Ectodermal cell (in vitro differentiated cells): ENCODE data around the gene COX10.
"Not testable (repeated sequence)": the region's sequence is repeated elsewhere in the genome, so short reads cannot be mapped to it uniquely, and the experiment has no call there.

Source experiments
- H3K27ac ChIP-seq: 2 replicates; pipeline ENCODE4 v1.7.0; 2013; ENCODE audit warnings: mild to moderate bottlenecking, low read depth, low read length; ENCODE audit not compliant: insufficient read depth, poor library complexity, severe bottlenecking
- H3K27me3 ChIP-seq: 2 replicates; pipeline ENCODE4 v1.7.0; 2013; ENCODE audit warnings: mild to moderate bottlenecking, low read length; ENCODE audit not compliant: insufficient read depth, control insufficient read depth, poor library complexity, severe bottlenecking
- H3K36me3 ChIP-seq: one replicate; pipeline ENCODE4 v1.7.0; 2013; ENCODE audit warnings: low read length; ENCODE audit not compliant: control insufficient read depth, insufficient read depth
- H3K4me1 ChIP-seq: one replicate; pipeline ENCODE4 v1.7.0; 2013; ENCODE audit warnings: low read length; ENCODE audit not compliant: control insufficient read depth, insufficient read depth
- H3K4me3 ChIP-seq: 2 replicates; pipeline ENCODE4 v1.7.0; 2013; ENCODE audit warnings: low read depth, low read length, control low read depth; ENCODE audit not compliant: insufficient read depth
- H3K9me3 ChIP-seq: 2 replicates; pipeline ENCODE4 v1.7.0; 2013; ENCODE audit warnings: mild to moderate bottlenecking, low read length, moderate library complexity; ENCODE audit not compliant: control insufficient read depth
- WGBS, 2 experiments: methylation state at CpG; one replicate each; pipeline ENCODE4 v1.1.7; 2013; ENCODE audit warnings: missing lambda C conversion rate in 2 of 2; 5-methylcytosine and 5-hydroxymethylcytosine counted together

Gene COX10

DNA sequence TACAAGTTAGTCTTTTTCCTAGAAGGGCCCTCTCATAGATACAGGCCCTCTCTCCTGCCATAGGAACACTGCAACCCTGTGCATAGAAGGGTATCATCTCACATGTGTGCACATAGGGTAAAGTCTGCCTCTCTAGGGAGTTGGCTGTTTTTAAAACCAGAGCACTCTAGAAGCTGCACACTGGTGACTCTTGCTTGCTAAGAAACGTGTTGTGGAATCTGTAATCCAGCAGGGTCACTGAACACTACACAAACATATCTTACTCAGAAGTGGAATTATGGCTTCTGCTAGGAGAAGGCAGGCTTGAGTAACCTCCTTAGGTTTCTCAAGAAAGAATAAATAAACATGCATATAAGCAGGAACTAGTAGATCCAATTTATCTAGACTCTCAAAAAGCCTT, 121.5 kb downstream of the COX10 start:
- H3K4me3 ChIP-seq, H3K27me3 ChIP-seq, H3K36me3 ChIP-seq, H3K9me3 ChIP-seq, H3K4me1 ChIP-seq, H3K27ac ChIP-seq: not testable (repeated sequence)
- 83% methylated on average over 1 of the region's 1 CpG for WGBS, 2 experiments

DNA sequence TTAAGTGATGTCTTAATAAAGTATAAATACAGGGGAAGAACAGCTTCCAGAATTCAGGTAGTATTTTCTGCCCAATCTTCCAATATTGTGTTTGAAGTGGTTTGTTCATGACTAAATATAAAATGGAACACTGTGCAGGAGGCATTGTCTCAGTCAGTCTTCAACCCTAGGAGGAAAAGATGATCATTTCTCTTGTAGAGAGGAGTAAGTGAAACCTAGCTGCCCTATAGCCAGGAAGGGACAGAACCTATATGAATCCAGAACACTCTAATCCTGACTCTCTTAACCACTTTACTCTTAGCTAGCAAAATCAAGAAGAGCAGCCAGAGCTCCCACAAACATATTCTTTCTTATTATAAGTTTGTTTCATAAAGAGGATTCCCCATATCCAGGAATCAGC, 122.2 kb downstream of the COX10 start:
- not testable (repeated sequence) for H3K27ac ChIP-seq, H3K36me3 ChIP-seq, H3K4me1 ChIP-seq, H3K9me3 ChIP-seq, H3K4me3 ChIP-seq, H3K27me3 ChIP-seq

- H3K27me3 ChIP-seq, H3K9me3 ChIP-seq, H3K4me1 ChIP-seq, H3K4me3 ChIP-seq, H3K27ac ChIP-seq, H3K36me3 ChIP-seq: not testable (repeated sequence)
- WGBS, 2 experiments = 87 to 88% methylated on average over 8 to 9 of the region's 11 CpGs
These were observed 122.7 kb downstream of the COX10 start for GRCh38 chr17:14192039-14192438.

DNA sequence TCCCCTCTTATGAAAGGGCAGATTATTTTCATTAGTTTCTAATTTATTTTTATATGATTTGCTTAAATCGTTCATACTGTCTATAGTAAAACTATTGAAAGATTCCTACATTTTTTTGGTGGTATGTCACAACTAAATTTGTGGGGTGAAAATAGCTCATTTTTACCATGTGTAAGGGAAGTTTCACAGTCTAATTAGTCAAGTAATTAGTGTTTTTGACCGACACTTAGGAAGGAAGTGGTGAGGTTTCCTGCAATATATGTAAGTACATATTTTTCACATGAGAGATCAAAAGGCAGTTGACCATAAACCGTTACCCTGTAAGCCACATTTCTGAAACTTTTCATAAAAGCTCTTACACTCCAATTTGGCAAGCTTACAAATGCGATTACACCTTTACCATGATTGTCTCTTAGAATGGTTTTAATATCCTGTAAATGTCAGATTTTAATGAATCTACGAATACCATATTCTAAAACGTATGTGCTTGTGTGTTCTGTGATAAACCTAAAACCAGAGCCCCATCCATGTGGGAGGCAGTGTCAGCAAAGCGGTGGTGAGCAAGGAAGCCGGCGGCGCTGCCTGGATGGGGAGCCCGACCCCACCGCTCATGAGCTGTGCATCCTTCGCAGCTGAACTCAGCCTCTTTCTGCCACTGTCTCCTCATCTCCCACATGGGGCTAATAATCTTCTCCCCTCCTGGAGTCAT, 123.5 kb downstream of the COX10 start:
- H3K4me3 ChIP-seq, H3K4me1 ChIP-seq, H3K27me3 ChIP-seq, H3K27ac ChIP-seq, H3K36me3 ChIP-seq, H3K9me3 ChIP-seq: not testable (repeated sequence)
- WGBS, 2 experiments = 99% methylated on average over 8 to 9 of the region's 13 CpGs

- Histone ChIP-seq H3K36me3 (no peaks in the 10 kb centered on the region), H3K9me3 (no peaks in the 10 kb centered on the region), H3K27me3 (no peaks in the 10 kb centered on the region), H3K27ac (no peak overlapping the region), H3K4me1 (no peaks in the 10 kb centered on the region), H3K4me3 (no peak overlapping the region)
- 94 to 95% methylated on average over 4 of the region's 4 CpGs for WGBS, 2 experiments
These were observed 127.2 kb downstream of the COX10 start for GRCh38 chr17:14196377-14196997.

GRCh38 chr17:14197057-14197456, 127.8 kb downstream of the COX10 start:
- Histone ChIP-seq H3K4me3 (no peak overlapping the region), H3K27ac (no peak overlapping the region), H3K9me3 (no peaks in the 10 kb centered on the region), H3K27me3 (no peaks in the 10 kb centered on the region), H3K4me1 (no peaks in the 10 kb centered on the region), H3K36me3 (no peaks in the 10 kb centered on the region)
- 92 to 93% methylated on average over 2 of the region's 2 CpGs for WGBS, 2 experiments

GRCh38 chr17:14197586-14197985, 128.3 kb downstream of the COX10 start:
- 48% methylated on average over 4 of the region's 4 CpGs for WGBS, 2 experiments
- no peaks in the 10 kb centered on the region for H3K9me3 ChIP-seq
- no peak overlapping the region for H3K4me3 ChIP-seq
- H3K27ac ChIP-seq = no peak overlapping the region
- no peaks in the 10 kb centered on the region for H3K27me3 ChIP-seq
- H3K4me1 ChIP-seq = no peaks in the 10 kb centered on the region
- no peaks in the 10 kb centered on the region for H3K36me3 ChIP-seq

DNA sequence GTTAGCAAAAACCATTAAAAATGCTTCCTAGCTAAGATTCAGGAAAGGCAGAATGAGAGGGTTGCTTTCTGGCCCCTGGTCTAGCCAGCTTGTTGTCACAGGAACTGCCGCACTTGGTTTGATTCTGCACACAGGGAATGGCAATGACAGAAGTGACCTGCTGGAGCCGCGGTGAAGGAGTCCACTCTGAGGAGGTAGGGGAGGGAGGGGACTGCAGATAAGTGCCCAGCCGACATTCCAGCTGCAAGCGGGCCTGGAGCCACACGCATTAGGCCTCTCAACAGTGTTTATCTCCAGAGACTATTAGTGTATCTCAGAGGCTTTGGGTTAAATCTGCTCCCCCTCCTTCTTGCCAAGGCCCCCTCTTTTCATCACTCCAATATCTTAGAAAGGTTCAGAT, 128.7 kb downstream of the COX10 start:
- Histone ChIP-seq H3K4me1 (no peaks in the 10 kb centered on the region), H3K4me3 (no peak overlapping the region), H3K9me3 (no peaks in the 10 kb centered on the region), H3K27ac (no peak overlapping the region), H3K27me3 (no peaks in the 10 kb centered on the region), H3K36me3 (no peaks in the 10 kb centered on the region)
- 74 to 77% methylated on average over 6 of the region's 6 CpGs for WGBS, 2 experiments

DNA sequence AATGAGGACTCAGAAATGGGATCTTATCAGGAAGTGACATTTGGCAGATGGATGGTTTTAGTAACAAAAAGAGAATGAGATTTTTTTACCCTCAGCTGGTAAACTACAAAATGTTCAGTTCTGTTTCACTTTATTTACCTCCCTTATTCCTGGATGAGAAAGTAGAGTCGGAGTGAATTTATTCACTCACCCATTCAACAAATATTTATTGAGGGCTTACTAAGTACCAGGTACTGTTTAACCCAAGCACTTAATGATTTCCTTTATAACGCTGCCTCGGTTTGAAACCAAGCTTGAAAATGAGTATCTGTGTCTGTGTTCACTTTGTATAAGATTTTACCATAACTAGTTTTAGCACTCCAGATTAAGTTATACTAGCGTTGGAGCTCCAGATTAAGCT, 129.3 kb downstream of the COX10 start:
- Histone ChIP-seq H3K9me3 (no peaks in the 10 kb centered on the region), H3K27ac (no peak overlapping the region), H3K4me3 (no peak overlapping the region), H3K4me1 (no peaks in the 10 kb centered on the region), H3K27me3 (no peaks in the 10 kb centered on the region), H3K36me3 (no peaks in the 10 kb centered on the region)
- 96 to 100% methylated on average over 1 to 4 of the region's 4 CpGs for WGBS, 2 experiments

DNA sequence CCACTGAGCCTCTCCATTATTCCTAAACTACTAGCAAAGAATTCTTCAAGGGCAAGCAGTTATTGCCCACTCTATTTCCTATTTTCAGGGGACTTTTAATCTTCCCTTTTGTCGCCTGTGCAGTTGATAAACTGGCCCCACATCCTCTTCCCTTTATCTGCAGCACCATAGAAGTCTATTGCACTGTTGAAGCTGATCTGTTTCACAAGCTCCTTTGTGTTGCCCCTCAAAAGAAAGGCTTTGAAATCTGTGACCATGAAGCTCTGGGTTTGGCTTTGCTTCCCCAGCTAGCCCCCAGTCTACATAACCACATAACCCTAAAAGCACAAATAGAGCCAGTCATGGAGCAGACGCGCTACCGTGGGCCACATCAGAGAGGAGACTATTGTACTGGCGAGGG, 130.3 kb downstream of the COX10 start:
- no peaks in the 10 kb centered on the region for H3K36me3 ChIP-seq
- no peak overlapping the region for H3K27ac ChIP-seq
- no peak overlapping the region for H3K4me3 ChIP-seq
- H3K27me3 ChIP-seq = no peaks in the 10 kb centered on the region
- H3K4me1 ChIP-seq = no peaks in the 10 kb centered on the region
- no peaks in the 10 kb centered on the region for H3K9me3 ChIP-seq
- WGBS, 2 experiments = 92 to 98% methylated on average over 5 of the region's 5 CpGs
